WTC11 (cell line): Measurements from ENCODE around the gene MXRA7. TPM values are rescaled to one million over a fixed set of nuclear protein-coding genes. Genes with fewer than 3 reads are reported as not detected.

Experiments used
- ATAC-seq: fragments of 200-7000 bp; cut with Tn5 transposase; 2 replicates; pipeline ENCODE4 v1.10.0; 2021; ENCODE audit warnings: mild to moderate bottlenecking, moderate library complexity
- CTCF ChIA-PET: fragments of 300-600 bp; sonication (Branson Sonifier 250); formaldehyde crosslinking; loops from one replicate; lab custom pipeline; 2021; ENCODE audit warnings: antibody characterized with exemption; lab: Charles Lee
- POLR2A ChIA-PET: fragments of 350-600 bp; sonication (Branson Sonifier 250); formaldehyde crosslinking; loops from one replicate; lab custom pipeline; 2021; ENCODE audit warnings: antibody characterized with exemption; lab: Charles Lee
- DNase-seq: peaks from one replicate; pipeline ENCODE4 v3.0.0; 2021; ENCODE audit warnings: low spot score
- H3K27ac Mint-ChIP-seq: 2 replicates; pipeline ENCODE4 v1.8.0; 2021; ENCODE audit warnings: mixed read lengths
- H3K27me3 Mint-ChIP-seq: 2 replicates; pipeline ENCODE4 v1.8.0; 2021; ENCODE audit warnings: low read depth, mild to moderate bottlenecking, moderate library complexity, mixed read lengths
- H3K36me3 Mint-ChIP-seq: 2 replicates; pipeline ENCODE4 v1.8.0; 2021; ENCODE audit warnings: mixed read lengths
- H3K4me1 Mint-ChIP-seq: 2 replicates; pipeline ENCODE4 v1.8.0; 2022; ENCODE audit warnings: mixed read lengths
- H3K4me3 Mint-ChIP-seq: 2 replicates; pipeline ENCODE4 v1.8.0; 2021; ENCODE audit warnings: mild to moderate bottlenecking, moderate library complexity, mixed read lengths
- H3K9me3 Mint-ChIP-seq: 2 replicates; pipeline ENCODE4 v1.8.0; 2021; ENCODE audit warnings: mixed read lengths
- ATF1 ChIP-seq: sonication (generic); formaldehyde crosslinking; IDR thresholded peaks from 2 replicates; pipeline ENCODE4 v1.8.1; 2023; ENCODE audit warnings: mild to moderate bottlenecking, moderate library complexity, missing genetic modification reagents
- CBFB ChIP-seq: sonication (generic); formaldehyde crosslinking; IDR thresholded peaks from 2 replicates; pipeline ENCODE4 v1.8.1; 2022; ENCODE audit warnings: mild to moderate bottlenecking, low read depth, missing genetic modification reagents
- FOXJ3 ChIP-seq: sonication (generic); formaldehyde crosslinking; IDR thresholded peaks from 2 replicates; pipeline ENCODE4 v1.9.0; 2021; ENCODE audit warnings: missing genetic modification reagents, mild to moderate bottlenecking, borderline replicate concordance
- HMGA2 ChIP-seq: fragments of 250-450 bp; sonication (Bioruptor Pico); IDR thresholded peaks from 2 replicates; pipeline ENCODE4 v1.4.0; 2021; ENCODE audit warnings: mild to moderate bottlenecking, moderate library complexity
- MXD4 ChIP-seq: fragments of 250-450 bp; sonication (Bioruptor Pico); IDR thresholded peaks from 2 replicates; pipeline ENCODE4 v1.8.0; 2021; ENCODE audit warnings: mild to moderate bottlenecking, moderate library complexity, borderline replicate concordance
- NR1H2 ChIP-seq: sonication (generic); formaldehyde crosslinking; IDR thresholded peaks from 2 replicates; pipeline ENCODE4 v1.9.0; 2021; ENCODE audit warnings: mild to moderate bottlenecking, moderate library complexity, missing genetic modification reagents
- PRRX2 ChIP-seq: fragments of 250-450 bp; sonication (Bioruptor Pico); IDR thresholded peaks from 2 replicates; pipeline ENCODE4 v1.8.0; 2021; ENCODE audit warnings: mild to moderate bottlenecking
- SOX15 ChIP-seq: fragments of 250-450 bp; sonication (Bioruptor Pico); IDR thresholded peaks from 2 replicates; pipeline ENCODE4 v1.9.0; 2021; ENCODE audit warnings: mild to moderate bottlenecking
- TCF7 ChIP-seq: sonication (generic); formaldehyde crosslinking; IDR thresholded peaks from 2 replicates; pipeline ENCODE4 v1.8.0; 2022; ENCODE audit warnings: mild to moderate bottlenecking, low read depth, missing genetic modification reagents, moderate library complexity
- TEAD4 ChIP-seq: sonication (generic); formaldehyde crosslinking; IDR thresholded peaks from 2 replicates; pipeline ENCODE4 v1.8.0; 2022; ENCODE audit warnings: mild to moderate bottlenecking, missing genetic modification reagents
- ZBTB21 ChIP-seq: sonication (generic); formaldehyde crosslinking; IDR thresholded peaks from 2 replicates; pipeline ENCODE4 v1.8.1; 2023; ENCODE audit warnings: mild to moderate bottlenecking, missing genetic modification reagents, borderline replicate concordance
- ZNF121 ChIP-seq: sonication (generic); formaldehyde crosslinking; IDR thresholded peaks from 2 replicates; pipeline ENCODE4 v1.8.0; 2023; ENCODE audit warnings: missing genetic modification reagents
- ZNF416 ChIP-seq: fragments of 250-450 bp; sonication (Bioruptor Pico); IDR thresholded peaks from 2 replicates; pipeline ENCODE4 v1.9.0; 2021; ENCODE audit warnings: mild to moderate bottlenecking, inconsistent platforms
- ZNF423 ChIP-seq: fragments of 250-450 bp; sonication (Bioruptor Pico); IDR thresholded peaks from 2 replicates; pipeline ENCODE4 v2.1.2; 2022; ENCODE audit warnings: mild to moderate bottlenecking, moderate library complexity
- total RNA-seq: library from RNA; stranded (reverse); gene quantifications from 3 replicates; pipeline ENCODE4 v1.2.3, GENCODE V29; 2021
- TF ChIP-seq, protein P1 (sequence below): fragments of 200-600 bp; IDR thresholded peaks from 2 replicates; pipeline ENCODE4 v1.8.0; 2022; ENCODE audit warnings: antibody characterized with exemption
- TF ChIP-seq, protein P2 (sequence below): fragments of 250-450 bp; sonication (Bioruptor Pico); IDR thresholded peaks from 2 replicates; pipeline ENCODE4 v1.9.0; 2021; ENCODE audit warnings: mild to moderate bottlenecking
- TF ChIP-seq, protein P3 (sequence below): fragments of 250-450 bp; sonication (Bioruptor Pico); conservative IDR thresholded peaks from 2 replicates; pipeline ENCODE4 v1.9.0; 2021; ENCODE audit warnings: mild to moderate bottlenecking
- TF ChIP-seq, protein P4 (sequence below): sonication (generic); formaldehyde crosslinking; IDR thresholded peaks from 2 replicates; pipeline ENCODE4 v1.8.1; 2023; ENCODE audit warnings: mild to moderate bottlenecking, missing genetic modification reagents, moderate library complexity
- TF ChIP-seq, protein P5 (sequence below): sonication (generic); formaldehyde crosslinking; conservative IDR thresholded peaks from 2 replicates; pipeline ENCODE4 v1.8.1; 2022; ENCODE audit warnings: mild to moderate bottlenecking, missing genetic modification reagents

The MXRA7 gene
- total RNA-seq, 1 experiment from 2014 or later, result 46.5 TPM

DNA sequence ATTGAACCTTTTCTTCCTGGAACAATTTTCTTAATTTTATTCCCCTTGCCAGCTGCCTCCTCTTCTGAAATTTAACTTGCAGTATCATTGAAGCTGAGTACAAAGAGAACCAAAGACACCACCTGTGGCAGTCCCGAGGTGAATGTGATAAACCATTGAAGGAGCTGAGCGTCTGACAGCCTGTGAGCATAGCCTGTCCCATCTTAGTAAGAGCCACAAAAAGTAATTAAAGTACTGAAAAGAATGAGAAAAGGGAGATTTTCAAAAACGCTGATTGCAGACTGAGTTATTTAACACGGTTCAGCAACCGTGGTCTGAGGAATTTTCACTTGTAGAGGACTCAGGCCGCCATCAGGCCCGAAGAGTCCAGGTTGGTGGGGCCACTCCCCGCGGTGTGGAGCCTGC is 40.0 kb downstream of the MXRA7 start:
- Mint-ChIP-seq H3K36me3 (peaks cover 3% of the 10 kb centered on the region), H3K27me3 (no peaks in the 10 kb centered on the region), H3K4me3 (peak overlapping the region; percentile 89)
- POLR2A ChIA-PET, result interaction anchor here (0.9 to 1.4 kb wide), 4 partner anchors 13 to 148 kb away, joined by 3 to 5 read pairs (median 3); no protein-coding TSS in a partner anchor
- ATAC-seq, result no peak
- TF ChIP-seq PRRX2 (CRISPR knock-in tag) (no peak), TCF7 (CRISPR knock-in tag) (no peak), MXD4 (no peak), TEAD4 (CRISPR knock-in tag) (no peak), ZBTB21 (no peak), ZNF416 (no peak), NR1H2 (CRISPR knock-in tag) (no peak)
- TF ChIP-seq, protein P1, sequence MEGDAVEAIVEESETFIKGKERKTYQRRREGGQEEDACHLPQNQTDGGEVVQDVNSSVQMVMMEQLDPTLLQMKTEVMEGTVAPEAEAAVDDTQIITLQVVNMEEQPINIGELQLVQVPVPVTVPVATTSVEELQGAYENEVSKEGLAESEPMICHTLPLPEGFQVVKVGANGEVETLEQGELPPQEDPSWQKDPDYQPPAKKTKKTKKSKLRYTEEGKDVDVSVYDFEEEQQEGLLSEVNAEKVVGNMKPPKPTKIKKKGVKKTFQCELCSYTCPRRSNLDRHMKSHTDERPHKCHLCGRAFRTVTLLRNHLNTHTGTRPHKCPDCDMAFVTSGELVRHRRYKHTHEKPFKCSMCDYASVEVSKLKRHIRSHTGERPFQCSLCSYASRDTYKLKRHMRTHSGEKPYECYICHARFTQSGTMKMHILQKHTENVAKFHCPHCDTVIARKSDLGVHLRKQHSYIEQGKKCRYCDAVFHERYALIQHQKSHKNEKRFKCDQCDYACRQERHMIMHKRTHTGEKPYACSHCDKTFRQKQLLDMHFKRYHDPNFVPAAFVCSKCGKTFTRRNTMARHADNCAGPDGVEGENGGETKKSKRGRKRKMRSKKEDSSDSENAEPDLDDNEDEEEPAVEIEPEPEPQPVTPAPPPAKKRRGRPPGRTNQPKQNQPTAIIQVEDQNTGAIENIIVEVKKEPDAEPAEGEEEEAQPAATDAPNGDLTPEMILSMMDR, result no peak
- TF ChIP-seq, protein P2, sequence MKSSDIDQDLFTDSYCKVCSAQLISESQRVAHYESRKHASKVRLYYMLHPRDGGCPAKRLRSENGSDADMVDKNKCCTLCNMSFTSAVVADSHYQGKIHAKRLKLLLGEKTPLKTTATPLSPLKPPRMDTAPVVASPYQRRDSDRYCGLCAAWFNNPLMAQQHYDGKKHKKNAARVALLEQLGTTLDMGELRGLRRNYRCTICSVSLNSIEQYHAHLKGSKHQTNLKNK (CRISPR knock-in tag), result no peak
- TF ChIP-seq, protein P3, sequence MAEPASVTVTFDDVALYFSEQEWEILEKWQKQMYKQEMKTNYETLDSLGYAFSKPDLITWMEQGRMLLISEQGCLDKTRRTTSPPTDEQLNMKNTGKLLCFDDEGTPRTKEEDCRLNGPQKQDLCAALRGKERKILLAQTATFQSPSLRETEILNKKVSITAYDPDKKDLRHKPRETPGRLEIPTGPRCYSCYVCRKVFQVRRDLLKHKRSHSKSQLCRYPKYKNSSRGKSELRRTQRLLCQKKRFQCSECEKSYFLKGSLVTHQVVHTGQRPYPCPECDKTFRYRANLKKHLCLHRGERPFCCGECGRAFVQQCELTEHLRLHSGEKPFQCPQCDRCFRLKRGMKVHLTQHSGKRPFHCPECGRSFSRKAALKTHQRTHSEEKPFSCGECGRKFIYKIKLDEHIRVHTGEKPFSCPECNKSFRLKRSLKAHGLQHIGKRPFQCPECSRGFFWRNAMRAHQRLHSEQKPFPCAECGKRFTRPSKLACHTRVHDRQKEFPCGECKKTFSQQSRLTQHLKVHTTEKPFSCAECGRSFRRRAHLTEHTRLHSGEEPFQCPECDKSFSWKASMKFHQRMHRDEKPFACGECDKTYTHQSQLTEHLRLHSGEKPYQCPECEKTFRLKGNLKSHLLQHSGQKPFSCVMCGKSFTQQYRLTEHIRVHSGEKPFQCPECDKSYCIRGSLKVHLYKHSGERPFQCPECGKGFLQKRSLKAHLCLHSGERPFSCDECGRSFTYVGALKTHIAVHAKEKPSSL (CRISPR knock-in tag), result no peak
- TF ChIP-seq, all 79 proteins: peak for 0
- Mint-ChIP-seq H3K27ac (peak overlapping the region; percentile 98), H3K9me3 (peaks cover 10% of the 10 kb centered on the region), H3K4me1 (peaks cover 24% of the 10 kb centered on the region)
- CTCF ChIA-PET, result interaction anchor here (0.6 to 4.5 kb wide), 12 partner anchors 11 to 816 kb away, joined by 3 to 69 read pairs (median 4); partner anchors contain the start of gene WBP2
- no peak for DNase-seq

DNA sequence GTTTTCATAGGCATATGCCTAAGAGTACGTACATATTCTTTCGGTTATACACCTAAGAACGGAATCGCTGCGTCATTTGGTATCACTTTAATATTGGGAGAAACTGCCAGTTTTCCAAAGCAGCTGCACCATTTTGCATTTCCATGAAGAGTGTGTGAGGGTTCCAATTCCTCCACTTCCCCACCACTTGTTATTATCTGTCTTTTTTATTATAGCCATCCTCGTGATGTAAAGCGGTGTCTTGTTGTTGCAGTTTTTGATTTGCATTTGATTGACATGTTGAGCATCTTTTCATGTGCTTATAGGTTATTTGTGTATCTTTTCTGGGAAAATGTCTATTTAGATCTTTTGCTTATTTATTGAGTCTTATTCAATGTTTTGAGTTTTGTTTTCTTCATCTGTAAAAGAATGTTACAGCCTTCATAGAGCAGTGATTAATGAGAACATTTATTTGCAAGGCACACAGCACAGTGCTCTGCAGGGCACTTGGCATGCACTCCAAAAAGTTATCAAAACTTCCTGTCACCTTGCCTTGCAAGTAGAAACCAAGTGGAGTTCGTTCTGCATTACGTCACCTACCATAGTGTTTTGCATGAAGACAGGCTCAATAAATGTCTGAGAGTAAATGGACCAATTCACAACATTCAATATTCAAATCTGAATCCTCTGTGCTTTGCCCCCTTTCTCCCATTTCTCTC is 40.6 kb downstream of the MXRA7 start:
- ChIA-PET CTCF (interaction anchor here (1.1 to 4.5 kb wide), 4 partner anchors 11 to 390 kb away, joined by 3 to 69 read pairs (median 8); no protein-coding TSS in a partner anchor), POLR2A (no interaction called here)
- Mint-ChIP-seq H3K36me3 (peaks cover 3% of the 10 kb centered on the region), H3K9me3 (peaks cover 6% of the 10 kb centered on the region)
- TF ChIP-seq, protein P4, sequence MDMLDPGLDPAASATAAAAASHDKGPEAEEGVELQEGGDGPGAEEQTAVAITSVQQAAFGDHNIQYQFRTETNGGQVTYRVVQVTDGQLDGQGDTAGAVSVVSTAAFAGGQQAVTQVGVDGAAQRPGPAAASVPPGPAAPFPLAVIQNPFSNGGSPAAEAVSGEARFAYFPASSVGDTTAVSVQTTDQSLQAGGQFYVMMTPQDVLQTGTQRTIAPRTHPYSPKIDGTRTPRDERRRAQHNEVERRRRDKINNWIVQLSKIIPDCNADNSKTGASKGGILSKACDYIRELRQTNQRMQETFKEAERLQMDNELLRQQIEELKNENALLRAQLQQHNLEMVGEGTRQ (CRISPR knock-in tag), result no peak
- TF ChIP-seq ATF1 (CRISPR knock-in tag), result no peak
- no peak for TF ChIP-seq ZNF121 (CRISPR knock-in tag)
- no peak for TF ChIP-seq CBFB (CRISPR knock-in tag)
- no peak for TF ChIP-seq SOX15
- no peak for TF ChIP-seq FOXJ3
- no peak for TF ChIP-seq MXD4
- no peak for TF ChIP-seq HMGA2 (CRISPR knock-in tag)
- TF ChIP-seq, protein P5, sequence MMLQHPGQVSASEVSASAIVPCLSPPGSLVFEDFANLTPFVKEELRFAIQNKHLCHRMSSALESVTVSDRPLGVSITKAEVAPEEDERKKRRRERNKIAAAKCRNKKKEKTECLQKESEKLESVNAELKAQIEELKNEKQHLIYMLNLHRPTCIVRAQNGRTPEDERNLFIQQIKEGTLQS (CRISPR knock-in tag), result no peak
- TF ChIP-seq ZNF423, result no peak
- TF ChIP-seq, all 79 proteins: peak for 0
- no peaks in the 10 kb centered on the region for H3K27me3 Mint-ChIP-seq
- peaks cover 24% of the 10 kb centered on the region for H3K4me1 Mint-ChIP-seq
- ATAC-seq, result no peak
- H3K4me3 Mint-ChIP-seq, result peak overlapping the region; percentile 89
- peak overlapping the region; percentile 98; the same call in 1 of the 2 replicates for H3K27ac Mint-ChIP-seq
- DNase-seq, result no peak
